Measurements from ENCODE around the gene SPOCK2.
"Not testable (repeated sequence)": the region's sequence is repeated elsewhere in the genome, so short reads cannot be mapped to it uniquely, and the experiment has no call there.

The SPOCK2 gene

GRCh38 chr10:72053690-72054089 is 34.7 kb downstream of the SPOCK2 start:
- DNase-seq (ENCODE audit: low spot score) = no peak

- no peak for DNase-seq (ENCODE audit: low spot score)
Measured at GRCh38 chr10:72050873-72051272, 37.5 kb downstream of the SPOCK2 start.

- DNase-seq (ENCODE audit: low spot score) = no peak
Measured at GRCh38 chr10:72049969-72050781, 38.2 kb downstream of the SPOCK2 start.

GRCh38 chr10:72049472-72049871 is 38.9 kb downstream of the SPOCK2 start:
- DNase-seq (ENCODE audit: low spot score) = no peak

GRCh38 chr10:72048450-72049124 is 39.8 kb downstream of the SPOCK2 start:
- DNase-seq (ENCODE audit: low spot score) = peak; percentile 93

- no peak for DNase-seq (ENCODE audit: low spot score)
Measured at GRCh38 chr10:72045586-72045985, 42.8 kb downstream of the SPOCK2 start.

GRCh38 chr10:72044417-72045041 is 43.8 kb downstream of the SPOCK2 start:
- no peak for DNase-seq (ENCODE audit: low spot score)

GRCh38 chr10:72043016-72043834 is 45.1 kb downstream of the SPOCK2 start:
- DNase-seq (ENCODE audit: low spot score) = no peak

- DNase-seq (ENCODE audit: low spot score) = no peak
Measured at GRCh38 chr10:72041491-72041890, 46.9 kb downstream of the SPOCK2 start.

GRCh38 chr10:72039377-72039776 is 49.0 kb downstream of the SPOCK2 start:
- DNase-seq (ENCODE audit: low spot score) = no peak

GRCh38 chr10:72038458-72039001 is 49.8 kb downstream of the SPOCK2 start:
- DNase-seq (ENCODE audit: low spot score) = peak; percentile 88

GRCh38 chr10:72037811-72038210 is 50.5 kb downstream of the SPOCK2 start:
- no peak for DNase-seq (ENCODE audit: low spot score)

GRCh38 chr10:72037266-72037665 is 51.1 kb downstream of the SPOCK2 start:
- DNase-seq (ENCODE audit: low spot score) = no peak

GRCh38 chr10:72035252-72035887 is 53.0 kb downstream of the SPOCK2 start:
- no peak for DNase-seq (ENCODE audit: low spot score)

GRCh38 chr10:72034761-72035160 is 53.6 kb downstream of the SPOCK2 start:
- no peak for DNase-seq (ENCODE audit: low spot score)

GRCh38 chr10:72034040-72034499 is 54.3 kb downstream of the SPOCK2 start:
- no peak for DNase-seq (ENCODE audit: low spot score)

- DNase-seq (ENCODE audit: low spot score) = not testable (repeated sequence)
Measured at GRCh38 chr10:72032409-72033162, 55.8 kb downstream of the SPOCK2 start.

- no peak for DNase-seq (ENCODE audit: low spot score)
Measured at GRCh38 chr10:72031706-72032105, 56.6 kb downstream of the SPOCK2 start.

- DNase-seq (ENCODE audit: low spot score) = no peak
Measured at GRCh38 chr10:72030762-72031543, 57.4 kb downstream of the SPOCK2 start.

GRCh38 chr10:72029414-72029813 is 58.9 kb downstream of the SPOCK2 start:
- DNase-seq (ENCODE audit: low spot score) = no peak

All from GM03348 (cell line).